GM04503 (cell line): Measurements from ENCODE around the gene SMOC2.

Experiments used
- DNase-seq: peaks from one replicate; pipeline ENCODE4 v3.0.0-alpha.2; 2012; ENCODE audit warnings: low read depth

Gene SMOC2

DNA sequence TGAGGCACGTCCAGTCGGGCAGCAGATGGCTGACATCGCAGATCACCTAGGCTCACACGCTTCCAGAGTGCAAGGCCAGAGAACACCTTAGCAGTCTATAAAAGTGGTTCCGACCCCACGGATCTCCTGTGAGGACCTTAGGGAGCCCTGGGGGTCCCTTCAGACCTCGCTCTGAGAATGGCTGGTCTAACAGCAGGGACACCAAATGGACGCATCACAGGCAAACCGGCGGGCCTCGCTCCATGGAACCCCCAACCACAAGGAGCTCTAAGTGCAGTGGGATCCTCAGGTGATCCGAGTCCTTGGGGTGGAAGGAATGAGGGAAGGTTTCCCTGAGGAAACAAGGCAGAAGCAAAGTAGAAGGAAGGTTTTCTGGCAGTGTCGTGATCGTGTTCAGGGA lies 135.4 kb downstream of the SMOC2 start:
- no peak for DNase-seq

DNA sequence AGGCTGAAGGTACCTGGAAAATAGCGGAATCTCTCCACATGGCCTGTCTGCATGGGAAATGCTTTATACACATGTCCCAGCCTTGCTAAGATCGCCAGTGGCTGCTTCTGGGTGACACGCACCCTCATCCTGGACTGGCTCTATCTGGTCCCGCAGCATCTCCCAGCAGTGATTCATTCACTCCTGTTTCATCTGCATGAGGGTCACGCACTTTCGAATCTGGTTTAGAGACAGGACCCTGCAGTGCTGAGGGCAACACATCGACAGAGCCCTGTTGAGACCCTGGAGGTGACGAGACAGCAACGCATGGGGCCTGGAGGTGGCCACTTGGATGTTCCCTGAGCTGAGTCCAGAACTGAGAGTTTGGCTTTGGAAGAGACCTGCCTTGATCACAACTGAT lies 136.5 kb downstream of the SMOC2 start:
- DNase-seq: no peak

DNA sequence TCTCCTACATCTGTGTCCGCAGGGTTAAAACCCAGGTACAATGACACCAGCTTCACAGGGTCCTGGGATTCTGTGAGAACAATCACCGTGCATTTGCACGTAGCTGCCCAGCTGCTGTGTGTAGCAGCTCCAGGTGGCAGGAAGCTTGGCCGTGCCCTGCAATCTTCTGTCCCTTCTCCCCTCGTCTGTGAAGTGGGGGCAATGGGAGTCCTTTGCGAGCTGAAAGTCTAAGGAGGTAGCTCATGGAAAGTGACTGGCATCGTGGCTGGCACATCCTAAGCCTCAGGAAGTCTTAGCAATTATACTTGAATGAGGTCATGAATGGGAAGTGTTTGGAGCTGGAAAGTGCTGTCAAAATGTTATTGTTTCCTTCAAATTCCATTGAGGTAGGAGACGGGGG lies 137.1 kb downstream of the SMOC2 start:
- DNase-seq: no peak

DNA sequence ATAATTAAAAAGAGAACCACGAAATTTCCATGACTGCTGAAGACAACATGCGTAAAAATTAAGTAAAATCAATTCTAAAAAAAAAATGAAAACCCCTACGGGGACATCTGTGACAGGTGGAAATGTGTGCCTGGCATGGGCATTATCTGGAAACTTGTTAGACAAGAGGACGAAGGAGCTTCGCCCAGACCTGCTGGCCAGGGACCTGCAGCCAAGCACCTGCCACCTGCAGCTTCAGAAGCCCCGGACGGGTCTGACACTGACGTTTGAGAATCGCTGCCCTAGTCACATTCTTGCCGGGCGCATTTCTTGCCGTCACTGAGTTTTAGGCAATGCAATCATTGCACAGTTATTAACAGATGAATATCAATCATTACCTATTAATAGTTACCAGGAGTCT lies 140.3 kb downstream of the SMOC2 start:
- no peak for DNase-seq

- no peak for DNase-seq
These were observed 140.7 kb downstream of the SMOC2 start for GRCh38 chr6:168581706-168582105.

GRCh38 chr6:168582571-168582981 lies 141.6 kb downstream of the SMOC2 start:
- DNase-seq: no peak

DNA sequence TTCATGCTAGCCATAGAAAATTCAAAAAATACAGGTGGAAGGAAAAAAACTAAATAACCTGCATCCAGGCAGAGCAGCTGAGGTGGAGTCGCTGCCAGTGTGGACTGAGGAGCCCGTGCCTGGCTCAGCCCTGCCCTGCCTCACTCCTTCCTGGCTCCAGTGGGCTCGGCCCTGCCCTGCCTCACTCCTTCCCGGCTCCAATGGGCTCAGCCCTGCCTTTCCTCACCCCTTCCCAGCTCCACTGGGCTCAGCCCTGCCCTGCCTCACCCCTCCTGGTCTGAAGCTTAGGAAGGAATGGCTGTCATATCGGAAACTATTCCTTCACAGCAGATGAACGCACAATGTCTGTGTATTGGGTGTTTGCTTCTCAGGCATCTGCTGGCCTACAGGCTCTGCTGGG lies 142.1 kb downstream of the SMOC2 start:
- no peak for DNase-seq

- no peak for DNase-seq
These were observed 142.8 kb downstream of the SMOC2 start for GRCh38 chr6:168583821-168584220.

GRCh38 chr6:168584249-168584648 lies 143.3 kb downstream of the SMOC2 start:
- no peak for DNase-seq

GRCh38 chr6:168584671-168585070 lies 143.7 kb downstream of the SMOC2 start:
- no peak for DNase-seq

- no peak for DNase-seq
These were observed 144.5 kb downstream of the SMOC2 start for GRCh38 chr6:168585441-168585840.

GRCh38 chr6:168589275-168589674 lies 148.3 kb downstream of the SMOC2 start:
- DNase-seq: no peak

- no peak for DNase-seq
These were observed 149.4 kb downstream of the SMOC2 start for GRCh38 chr6:168590406-168590805.

DNA sequence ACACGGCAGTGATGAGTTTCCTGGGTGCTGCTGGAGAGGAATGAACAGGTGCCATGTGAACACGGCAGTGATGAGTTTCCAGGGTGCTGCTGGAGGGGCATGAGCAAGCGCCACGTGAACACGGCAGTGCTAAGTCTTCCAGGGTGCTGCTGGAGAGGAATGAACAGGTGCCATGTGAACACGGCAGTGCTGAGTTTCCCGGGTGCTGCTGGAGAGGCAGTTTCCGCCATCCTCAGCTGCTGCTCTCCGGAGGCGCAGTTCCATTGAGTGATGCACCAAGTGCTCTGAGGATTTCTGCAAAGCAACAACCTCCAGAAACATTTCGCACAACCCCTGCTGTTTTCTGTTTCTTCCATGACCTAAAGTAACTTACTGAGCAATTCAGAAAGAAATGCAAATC lies 155.4 kb downstream of the SMOC2 start:
- no peak for DNase-seq

DNA sequence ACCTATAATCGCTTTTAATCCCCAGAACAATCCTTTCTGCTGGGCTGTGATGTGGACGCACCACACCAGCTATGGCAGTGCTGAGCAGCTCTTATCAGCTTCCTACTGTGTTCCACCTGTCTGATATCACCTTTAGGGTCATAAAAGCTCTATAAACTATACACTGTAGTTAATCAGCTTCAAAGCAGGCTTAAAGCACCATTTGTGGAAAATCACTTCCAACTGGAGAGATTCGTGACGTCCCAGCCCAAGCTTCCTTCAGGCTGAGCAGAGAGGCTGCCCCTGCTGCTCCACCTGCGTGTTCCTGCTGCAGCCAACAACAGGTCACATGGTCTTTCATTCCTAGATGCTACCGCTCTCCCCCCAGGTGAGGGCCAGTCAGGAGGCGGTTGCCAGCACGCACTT lies 156.5 kb downstream of the SMOC2 start:
- DNase-seq: no peak

GRCh38 chr6:168598251-168599117 lies 157.5 kb downstream of the SMOC2 start:
- DNase-seq: no peak

- DNase-seq: no peak
These were observed 158.1 kb downstream of the SMOC2 start for GRCh38 chr6:168599118-168599494.

DNA sequence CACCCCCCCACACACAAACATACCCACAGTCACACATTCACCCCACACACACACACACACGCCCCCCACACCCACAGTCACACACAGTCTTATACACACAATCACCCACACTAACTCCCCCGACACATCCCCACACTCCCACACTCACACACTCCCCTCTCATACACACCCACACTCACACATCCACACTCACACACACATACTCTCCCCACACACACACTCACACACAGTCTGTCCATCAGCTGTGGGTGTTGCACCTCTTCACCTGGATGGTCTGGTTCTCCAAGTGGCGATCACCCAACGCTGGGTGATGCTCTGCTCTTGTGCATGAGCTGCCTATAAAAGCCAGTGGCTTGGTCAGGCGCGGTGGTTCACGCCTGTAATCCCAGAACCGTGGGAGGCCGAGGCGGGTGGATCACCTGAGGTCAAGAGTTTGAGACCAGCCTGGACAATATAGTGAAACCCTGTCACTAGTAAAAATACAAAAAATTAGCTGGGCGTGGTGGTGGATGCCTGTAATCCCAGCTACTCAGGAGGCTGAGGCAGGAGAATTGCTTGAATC lies 158.9 kb downstream of the SMOC2 start:
- DNase-seq: no peak

- DNase-seq: no peak
These were observed 159.4 kb downstream of the SMOC2 start for GRCh38 chr6:168600381-168600780.

GRCh38 chr6:168601111-168601510 lies 160.1 kb downstream of the SMOC2 start:
- no peak for DNase-seq

GRCh38 chr6:168601546-168601945 lies 160.6 kb downstream of the SMOC2 start:
- DNase-seq: no peak

DNA sequence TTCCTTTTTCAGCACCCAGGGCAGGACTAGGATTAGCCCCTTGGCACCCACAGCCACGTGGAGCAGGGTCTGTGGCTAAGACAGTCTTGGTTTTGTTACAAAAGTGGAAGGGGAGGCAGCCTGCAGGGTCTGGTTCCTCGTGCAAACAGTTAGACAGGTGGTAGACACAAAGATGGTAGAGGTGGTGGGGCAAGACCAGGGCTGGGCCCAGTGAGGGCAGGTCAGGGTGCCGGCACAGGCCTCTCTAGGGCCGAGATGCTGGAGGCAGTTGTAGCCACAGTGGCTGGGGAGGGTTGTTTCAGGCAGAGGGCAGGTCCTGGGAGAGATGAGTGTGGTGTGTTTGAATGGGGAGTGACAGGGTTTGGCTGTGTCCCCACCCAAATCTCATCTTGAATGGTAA lies 161.6 kb downstream of the SMOC2 start:
- no peak for DNase-seq

DNA sequence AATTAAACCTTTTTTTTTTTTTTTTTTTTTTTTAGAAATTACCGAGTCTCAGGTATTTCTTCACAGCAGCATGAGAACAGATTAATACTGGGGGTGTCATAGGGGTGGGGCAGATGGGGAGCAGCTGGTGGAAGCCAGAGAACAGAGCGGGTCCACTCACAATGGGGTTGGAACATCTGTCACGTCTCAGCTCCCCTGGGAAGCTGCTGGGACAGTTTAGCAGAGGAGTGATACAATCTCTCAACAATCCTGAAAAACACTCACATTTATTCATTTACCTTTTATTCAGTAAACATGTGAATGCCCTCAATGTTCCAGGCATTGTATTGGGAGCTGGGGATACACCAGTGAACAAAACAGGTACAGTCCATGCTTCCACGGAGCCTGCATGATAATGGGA lies 162.2 kb downstream of the SMOC2 start:
- DNase-seq: no peak

GRCh38 chr6:168605964-168606363 lies 165.0 kb downstream of the SMOC2 start:
- no peak for DNase-seq
